Ishikawa (cell line): ENCODE measurements around the gene NBEAL2.

Experiments
- CEBPB ChIP-seq: IDR thresholded peaks from 2 replicates; pipeline ENCODE4 v1.6.1; 2012
- CREB1 ChIP-seq: IDR thresholded peaks from 2 replicates; pipeline ENCODE4 v1.6.1; 2012; ENCODE audit warnings: low read depth
- EGR1 ChIP-seq: IDR thresholded peaks from 2 replicates; pipeline ENCODE4 v1.6.1; 2012
- EP300 ChIP-seq: IDR thresholded peaks from 2 replicates; pipeline ENCODE4 v1.6.1; 2012; ENCODE audit warnings: borderline replicate concordance
- FOXM1 ChIP-seq: IDR thresholded peaks from 2 replicates; pipeline ENCODE4 v1.6.1; 2012; ENCODE audit warnings: low read depth, borderline replicate concordance
- NFIC ChIP-seq: IDR thresholded peaks from 2 replicates; pipeline ENCODE4 v1.6.1; 2012
- RAD21 ChIP-seq: IDR thresholded peaks from 2 replicates; pipeline ENCODE4 v1.6.1; 2012; ENCODE audit warnings: low read depth
- TAF1 ChIP-seq: IDR thresholded peaks from 2 replicates; pipeline ENCODE4 v1.6.1; 2012; ENCODE audit warnings: low read depth, mild to moderate bottlenecking
- TCF12 ChIP-seq: IDR thresholded peaks from 2 replicates; pipeline ENCODE4 v1.6.1; 2012; ENCODE audit warnings: low read depth
- TEAD4 ChIP-seq: IDR thresholded peaks from 2 replicates; pipeline ENCODE4 v1.6.1; 2012
- YY1 ChIP-seq: IDR thresholded peaks from 2 replicates; pipeline ENCODE4 v1.6.1; 2012; ENCODE audit warnings: low read depth
- ZBTB7A ChIP-seq: IDR thresholded peaks from 2 replicates; pipeline ENCODE4 v1.6.1; 2012; ENCODE audit warnings: low read depth
- TF ChIP-seq, protein P1 (sequence below): IDR thresholded peaks from 2 replicates; pipeline ENCODE4 v1.6.1; 2012; ENCODE audit warnings: low read depth, mild to moderate bottlenecking
- TF ChIP-seq, protein P2 (sequence below): IDR thresholded peaks from 2 replicates; pipeline ENCODE4 v1.6.1; 2012
- TF ChIP-seq, protein P3 (sequence below): IDR thresholded peaks from 2 replicates; pipeline ENCODE4 v1.6.1; 2012

NBEAL2 gene

DNA sequence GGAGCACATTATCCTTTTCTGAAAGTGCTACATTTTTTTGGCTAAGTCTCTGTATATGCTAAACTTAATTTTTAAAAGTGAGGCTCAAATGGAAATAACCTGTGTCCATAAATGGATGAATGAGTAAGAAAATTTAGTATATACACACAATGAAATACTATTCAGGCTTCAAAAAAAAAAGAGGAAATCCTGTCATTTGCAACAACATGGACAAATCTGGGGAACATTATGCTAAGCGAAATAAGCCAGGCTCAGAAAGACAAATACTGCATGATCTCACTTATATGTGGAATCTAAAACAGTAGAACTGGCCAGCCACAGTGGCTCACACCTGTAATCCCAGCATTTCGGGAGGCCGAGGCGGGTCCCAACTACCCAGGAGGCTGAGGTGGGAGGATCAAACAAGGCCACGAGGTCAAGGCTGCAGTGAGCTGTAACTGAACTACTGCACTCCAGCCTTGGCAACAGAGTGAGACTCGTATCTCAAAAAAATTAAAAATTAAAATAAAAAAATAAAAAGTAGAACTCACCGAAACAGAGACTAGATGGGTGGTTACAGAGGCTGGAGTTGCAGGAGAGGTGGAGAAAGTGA lies 28.7 kb upstream of the NBEAL2 start:
- TF ChIP-seq TCF12 (no peak), TEAD4 (no peak), RAD21 (no peak), YY1 (no peak), EGR1 (no peak), FOXM1 (no peak), CREB1 (no peak), TAF1 (no peak), ZBTB7A (no peak), NFIC (no peak), CEBPB (no peak), EP300 (no peak)
- TF ChIP-seq, protein P1, sequence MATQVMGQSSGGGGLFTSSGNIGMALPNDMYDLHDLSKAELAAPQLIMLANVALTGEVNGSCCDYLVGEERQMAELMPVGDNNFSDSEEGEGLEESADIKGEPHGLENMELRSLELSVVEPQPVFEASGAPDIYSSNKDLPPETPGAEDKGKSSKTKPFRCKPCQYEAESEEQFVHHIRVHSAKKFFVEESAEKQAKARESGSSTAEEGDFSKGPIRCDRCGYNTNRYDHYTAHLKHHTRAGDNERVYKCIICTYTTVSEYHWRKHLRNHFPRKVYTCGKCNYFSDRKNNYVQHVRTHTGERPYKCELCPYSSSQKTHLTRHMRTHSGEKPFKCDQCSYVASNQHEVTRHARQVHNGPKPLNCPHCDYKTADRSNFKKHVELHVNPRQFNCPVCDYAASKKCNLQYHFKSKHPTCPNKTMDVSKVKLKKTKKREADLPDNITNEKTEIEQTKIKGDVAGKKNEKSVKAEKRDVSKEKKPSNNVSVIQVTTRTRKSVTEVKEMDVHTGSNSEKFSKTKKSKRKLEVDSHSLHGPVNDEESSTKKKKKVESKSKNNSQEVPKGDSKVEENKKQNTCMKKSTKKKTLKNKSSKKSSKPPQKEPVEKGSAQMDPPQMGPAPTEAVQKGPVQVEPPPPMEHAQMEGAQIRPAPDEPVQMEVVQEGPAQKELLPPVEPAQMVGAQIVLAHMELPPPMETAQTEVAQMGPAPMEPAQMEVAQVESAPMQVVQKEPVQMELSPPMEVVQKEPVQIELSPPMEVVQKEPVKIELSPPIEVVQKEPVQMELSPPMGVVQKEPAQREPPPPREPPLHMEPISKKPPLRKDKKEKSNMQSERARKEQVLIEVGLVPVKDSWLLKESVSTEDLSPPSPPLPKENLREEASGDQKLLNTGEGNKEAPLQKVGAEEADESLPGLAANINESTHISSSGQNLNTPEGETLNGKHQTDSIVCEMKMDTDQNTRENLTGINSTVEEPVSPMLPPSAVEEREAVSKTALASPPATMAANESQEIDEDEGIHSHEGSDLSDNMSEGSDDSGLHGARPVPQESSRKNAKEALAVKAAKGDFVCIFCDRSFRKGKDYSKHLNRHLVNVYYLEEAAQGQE, result no peak
- TF ChIP-seq, protein P2, sequence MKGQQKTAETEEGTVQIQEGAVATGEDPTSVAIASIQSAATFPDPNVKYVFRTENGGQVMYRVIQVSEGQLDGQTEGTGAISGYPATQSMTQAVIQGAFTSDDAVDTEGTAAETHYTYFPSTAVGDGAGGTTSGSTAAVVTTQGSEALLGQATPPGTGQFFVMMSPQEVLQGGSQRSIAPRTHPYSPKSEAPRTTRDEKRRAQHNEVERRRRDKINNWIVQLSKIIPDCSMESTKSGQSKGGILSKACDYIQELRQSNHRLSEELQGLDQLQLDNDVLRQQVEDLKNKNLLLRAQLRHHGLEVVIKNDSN, result no peak
- TF ChIP-seq, protein P3, sequence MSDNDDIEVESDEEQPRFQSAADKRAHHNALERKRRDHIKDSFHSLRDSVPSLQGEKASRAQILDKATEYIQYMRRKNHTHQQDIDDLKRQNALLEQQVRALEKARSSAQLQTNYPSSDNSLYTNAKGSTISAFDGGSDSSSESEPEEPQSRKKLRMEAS, result no peak

DNA sequence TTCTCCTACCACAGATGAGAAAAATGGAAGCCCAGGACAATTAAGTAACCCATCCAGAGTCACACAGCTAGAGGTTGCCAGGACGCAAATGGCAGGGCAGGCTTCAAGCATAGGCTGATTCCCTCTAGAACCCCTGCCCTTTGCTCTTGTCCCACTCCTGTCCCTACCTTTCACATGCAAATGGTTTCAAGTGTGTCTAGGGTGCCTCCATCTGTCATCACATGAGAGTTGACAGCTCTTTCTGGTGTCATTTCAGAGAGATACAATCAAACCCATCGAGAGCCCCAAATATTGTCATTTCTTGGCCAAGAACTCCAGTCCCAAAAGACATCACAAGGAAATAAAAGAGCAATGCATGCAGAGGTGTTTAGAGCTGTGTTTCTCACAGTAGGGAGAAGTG lies 26.7 kb upstream of the NBEAL2 start:
- TF ChIP-seq, protein P1, result no peak
- TF ChIP-seq, protein P3, result no peak
- TF ChIP-seq FOXM1, result no peak
- no peak for TF ChIP-seq NFIC
- TF ChIP-seq CREB1, result no peak
- no peak for TF ChIP-seq EGR1

DNA sequence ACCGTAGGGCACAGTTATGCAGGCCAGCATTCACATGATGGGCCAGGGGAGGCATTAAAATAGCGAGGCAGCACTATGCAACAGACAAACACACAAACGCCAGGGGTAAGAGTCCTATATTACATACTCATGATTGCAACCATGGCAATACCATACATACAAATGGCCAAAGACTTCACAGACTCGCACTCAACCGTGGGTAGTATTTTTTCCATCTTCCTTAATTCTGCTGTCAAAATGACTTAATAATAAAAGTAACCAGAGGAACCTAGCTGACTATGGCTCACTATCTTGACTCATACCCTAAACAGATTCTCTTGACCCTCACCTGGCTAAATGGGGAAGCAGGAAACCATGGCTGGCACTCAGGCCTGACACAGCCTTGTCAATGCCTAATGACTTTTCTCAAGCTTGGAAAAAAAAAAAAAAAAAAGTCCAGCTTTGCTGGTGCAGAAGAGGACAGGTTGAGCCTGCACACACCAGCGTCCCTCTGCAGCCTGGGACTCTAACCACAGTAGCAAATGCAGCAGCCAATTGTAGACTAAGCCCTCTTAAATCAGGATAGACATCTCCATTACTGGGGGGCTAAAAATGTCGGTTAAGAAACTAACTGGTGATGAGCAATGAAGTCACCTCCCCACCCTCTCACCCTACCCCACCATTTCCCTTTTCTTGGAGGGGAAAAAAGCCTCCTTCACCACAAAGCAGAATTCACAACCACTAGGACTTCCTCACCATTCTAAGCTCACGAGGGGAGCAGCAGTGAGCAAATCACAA lies 26.0 kb upstream of the NBEAL2 start:
- TF ChIP-seq FOXM1 (no peak), EGR1 (no peak), CREB1 (no peak), EP300 (no peak), ZBTB7A (no peak)

DNA sequence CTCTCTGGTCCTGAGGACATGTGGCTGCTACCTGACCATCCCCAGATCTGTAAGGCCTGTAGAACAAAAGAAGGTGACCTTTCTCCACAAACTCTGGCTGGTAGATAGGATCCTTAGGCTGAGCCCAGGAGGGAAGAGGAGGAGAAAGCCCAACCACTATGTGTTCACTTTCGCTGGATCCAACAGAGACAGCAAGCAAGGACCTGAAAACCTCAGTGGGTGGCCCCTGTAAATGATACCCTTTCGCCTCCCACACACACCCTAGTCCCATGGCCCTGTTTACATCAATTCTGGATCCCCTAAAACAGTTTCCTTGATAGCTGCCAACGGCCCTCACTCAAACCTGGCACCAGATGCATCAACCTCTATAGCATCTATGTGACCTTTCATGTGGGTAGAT lies 25.3 kb upstream of the NBEAL2 start:
- TF ChIP-seq EGR1, result no peak
- no peak for TF ChIP-seq CEBPB
- no peak for TF ChIP-seq ZBTB7A
- TF ChIP-seq, protein P1, result no peak
- no peak for TF ChIP-seq EP300
- TF ChIP-seq TEAD4, result no peak

DNA sequence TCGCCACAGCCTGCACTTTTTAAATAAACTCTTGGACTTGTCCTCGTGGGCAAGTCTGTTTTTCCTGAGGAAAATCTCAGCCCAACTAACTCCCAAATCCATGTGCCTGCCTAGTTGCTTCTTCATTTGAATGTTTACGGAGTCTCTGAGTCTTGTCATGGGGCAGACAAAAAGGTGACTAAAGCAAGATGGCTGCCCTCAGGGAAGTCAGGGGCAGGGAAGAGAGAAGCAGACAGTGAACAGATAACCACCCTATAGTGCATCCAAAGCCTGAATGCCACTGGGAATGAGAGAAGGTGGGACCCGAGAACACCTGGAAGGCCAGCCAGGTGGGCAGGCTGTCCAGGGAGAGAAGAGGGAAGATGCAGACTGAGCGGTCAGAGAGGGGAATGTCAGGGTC lies 24.3 kb upstream of the NBEAL2 start:
- TF ChIP-seq, protein P3, result no peak
- TF ChIP-seq EP300 (no peak), FOXM1 (no peak), NFIC (no peak), ZBTB7A (no peak)
- TF ChIP-seq, protein P1, result no peak
